ENCODE results near the gene EIF4E3.

GRCh38 chr3:71702131-71703024 is 22.8 kb downstream of the EIF4E3 start:
- no peak for TF ChIP-seq RAD21 (IDR thresholded peaks at IDR 0.05; ENCODE audit: low read length)
- TF ChIP-seq, protein P1, sequence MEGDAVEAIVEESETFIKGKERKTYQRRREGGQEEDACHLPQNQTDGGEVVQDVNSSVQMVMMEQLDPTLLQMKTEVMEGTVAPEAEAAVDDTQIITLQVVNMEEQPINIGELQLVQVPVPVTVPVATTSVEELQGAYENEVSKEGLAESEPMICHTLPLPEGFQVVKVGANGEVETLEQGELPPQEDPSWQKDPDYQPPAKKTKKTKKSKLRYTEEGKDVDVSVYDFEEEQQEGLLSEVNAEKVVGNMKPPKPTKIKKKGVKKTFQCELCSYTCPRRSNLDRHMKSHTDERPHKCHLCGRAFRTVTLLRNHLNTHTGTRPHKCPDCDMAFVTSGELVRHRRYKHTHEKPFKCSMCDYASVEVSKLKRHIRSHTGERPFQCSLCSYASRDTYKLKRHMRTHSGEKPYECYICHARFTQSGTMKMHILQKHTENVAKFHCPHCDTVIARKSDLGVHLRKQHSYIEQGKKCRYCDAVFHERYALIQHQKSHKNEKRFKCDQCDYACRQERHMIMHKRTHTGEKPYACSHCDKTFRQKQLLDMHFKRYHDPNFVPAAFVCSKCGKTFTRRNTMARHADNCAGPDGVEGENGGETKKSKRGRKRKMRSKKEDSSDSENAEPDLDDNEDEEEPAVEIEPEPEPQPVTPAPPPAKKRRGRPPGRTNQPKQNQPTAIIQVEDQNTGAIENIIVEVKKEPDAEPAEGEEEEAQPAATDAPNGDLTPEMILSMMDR (IDR thresholded peaks at IDR 0.05) = no peak
- no peak for TF ChIP-seq FOSL2 (IDR thresholded peaks at IDR 0.05; ENCODE audit: borderline replicate concordance, low read depth)
- no peak for TF ChIP-seq USF2 (IDR thresholded peaks at IDR 0.05; ENCODE audit: borderline replicate concordance, low read depth, low read length)
- TF ChIP-seq TEAD4 (IDR thresholded peaks at IDR 0.05; ENCODE audit: borderline replicate concordance, insufficient read depth) = no peak
- no peak for TF ChIP-seq GABPA (IDR thresholded peaks at IDR 0.05; ENCODE audit: low read depth)
- TF ChIP-seq MAX (IDR thresholded peaks at IDR 0.05; ENCODE audit: low read depth) = no peak
- TF ChIP-seq CHD2 (IDR thresholded peaks at IDR 0.05; ENCODE audit: low read length, partially characterized antibody) = no peak
- TF ChIP-seq EZH2phosphoT487 (IDR thresholded peaks at IDR 0.05; ENCODE audit: borderline replicate concordance, low read depth) = no peak
- TF ChIP-seq, protein P2, sequence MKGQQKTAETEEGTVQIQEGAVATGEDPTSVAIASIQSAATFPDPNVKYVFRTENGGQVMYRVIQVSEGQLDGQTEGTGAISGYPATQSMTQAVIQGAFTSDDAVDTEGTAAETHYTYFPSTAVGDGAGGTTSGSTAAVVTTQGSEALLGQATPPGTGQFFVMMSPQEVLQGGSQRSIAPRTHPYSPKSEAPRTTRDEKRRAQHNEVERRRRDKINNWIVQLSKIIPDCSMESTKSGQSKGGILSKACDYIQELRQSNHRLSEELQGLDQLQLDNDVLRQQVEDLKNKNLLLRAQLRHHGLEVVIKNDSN (IDR thresholded peaks at IDR 0.05; ENCODE audit: borderline replicate concordance, low read depth) = no peak
- no peak for TF ChIP-seq EP300 (IDR thresholded peaks at IDR 0.05; ENCODE audit: borderline replicate concordance in 1 of 2, low read depth in 1 of 2, low read length in 1 of 2)
- no peak for TF ChIP-seq POLR2AphosphoS5 (IDR thresholded peaks at IDR 0.05; ENCODE audit: low read depth, low read length)

All from SK-N-SH (cell line).